GM19025 (cell line): ENCODE results near the gene RAD17.
"Not testable (repeated sequence)": the region's sequence is repeated elsewhere in the genome, so short reads cannot be mapped to it uniquely, and the experiment has no call there.

Experiments
- ATAC-seq: cut with Tn5 transposase; IDR thresholded peaks from one replicate; pipeline ENCODE4 v1.9.1; 2021; ENCODE audit warnings: mild to moderate bottlenecking, low read depth, moderate library complexity; ENCODE audit not compliant: unreplicated experiment

Gene RAD17, protein sequence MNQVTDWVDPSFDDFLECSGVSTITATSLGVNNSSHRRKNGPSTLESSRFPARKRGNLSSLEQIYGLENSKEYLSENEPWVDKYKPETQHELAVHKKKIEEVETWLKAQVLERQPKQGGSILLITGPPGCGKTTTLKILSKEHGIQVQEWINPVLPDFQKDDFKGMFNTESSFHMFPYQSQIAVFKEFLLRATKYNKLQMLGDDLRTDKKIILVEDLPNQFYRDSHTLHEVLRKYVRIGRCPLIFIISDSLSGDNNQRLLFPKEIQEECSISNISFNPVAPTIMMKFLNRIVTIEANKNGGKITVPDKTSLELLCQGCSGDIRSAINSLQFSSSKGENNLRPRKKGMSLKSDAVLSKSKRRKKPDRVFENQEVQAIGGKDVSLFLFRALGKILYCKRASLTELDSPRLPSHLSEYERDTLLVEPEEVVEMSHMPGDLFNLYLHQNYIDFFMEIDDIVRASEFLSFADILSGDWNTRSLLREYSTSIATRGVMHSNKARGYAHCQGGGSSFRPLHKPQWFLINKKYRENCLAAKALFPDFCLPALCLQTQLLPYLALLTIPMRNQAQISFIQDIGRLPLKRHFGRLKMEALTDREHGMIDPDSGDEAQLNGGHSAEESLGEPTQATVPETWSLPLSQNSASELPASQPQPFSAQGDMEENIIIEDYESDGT

DNA sequence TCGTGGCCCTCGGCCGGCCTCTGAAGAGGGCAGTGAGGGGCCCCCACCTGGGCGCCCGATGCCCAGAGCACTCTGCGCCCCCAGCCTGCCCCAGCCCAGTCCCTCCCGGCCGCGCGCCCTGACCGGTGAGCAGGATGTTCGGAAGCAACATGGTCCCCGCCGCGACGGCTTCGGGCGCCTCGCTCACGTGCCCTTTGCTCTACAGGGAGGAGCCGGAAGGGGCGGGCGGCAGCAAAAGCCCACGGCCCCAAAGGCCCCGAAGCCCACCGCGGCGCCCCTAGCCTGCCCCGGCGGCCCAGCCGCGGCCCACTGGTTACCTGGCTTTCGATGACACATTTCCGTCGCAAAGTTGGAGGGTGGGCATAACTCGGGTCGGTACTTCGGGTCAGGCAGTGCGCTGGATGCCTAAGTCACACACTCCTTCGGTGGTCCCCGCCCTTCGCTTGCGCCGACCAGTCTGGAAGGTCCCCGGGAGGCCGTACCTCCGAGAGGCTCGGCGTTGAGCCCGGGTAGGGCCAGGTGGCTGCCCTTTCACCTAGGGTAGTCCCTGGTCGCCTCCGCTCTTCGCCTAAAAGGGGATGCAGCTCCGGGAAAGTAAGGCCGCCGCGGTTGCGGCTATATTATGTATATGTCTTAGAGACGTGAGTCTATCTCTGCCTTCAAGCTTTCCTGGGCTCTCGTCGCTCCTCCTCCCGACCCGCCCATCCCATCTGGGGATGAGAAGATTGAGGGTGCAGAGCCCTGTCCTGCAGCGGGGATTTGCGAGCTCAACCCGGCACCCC is at the start of gene RAD17, which contains the start of the genes AK6 and TAF9:
RAD17 (plus strand) TSS at position 479 of the 782 bp plus-strand sequence. CDS start 2,391 bp downstream, outside the sequence.
AK6 (minus strand) TSS at position 181 of the 782 bp plus-strand sequence; CDS start at position 151, 30 bp downstream.
TAF9 (minus strand) TSS at position 181 of the 782 bp plus-strand sequence. CDS start 3,783 bp downstream, outside the sequence.
- ATAC-seq, result peak; percentile 90

DNA sequence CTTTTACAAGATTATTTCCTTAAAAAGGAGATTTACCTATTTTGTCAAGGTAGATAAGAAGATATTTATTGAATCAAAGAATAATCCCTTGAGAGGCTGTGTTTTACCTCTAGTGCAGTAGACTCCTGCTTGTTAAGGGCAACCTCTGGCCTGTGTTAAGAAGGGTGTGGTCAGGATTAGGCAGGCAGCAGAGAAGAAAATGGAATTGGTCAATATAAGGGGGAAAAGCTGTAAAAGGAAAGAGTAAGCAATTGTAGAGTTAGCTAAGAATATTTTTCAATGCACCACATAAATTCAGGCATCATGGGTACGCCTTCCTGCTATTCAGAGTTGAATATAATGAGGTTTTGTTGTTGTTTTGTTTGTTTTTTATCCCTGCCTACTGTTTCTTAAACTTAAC is 43.3 kb upstream of the RAD17 start:
- ATAC-seq, result no peak

DNA sequence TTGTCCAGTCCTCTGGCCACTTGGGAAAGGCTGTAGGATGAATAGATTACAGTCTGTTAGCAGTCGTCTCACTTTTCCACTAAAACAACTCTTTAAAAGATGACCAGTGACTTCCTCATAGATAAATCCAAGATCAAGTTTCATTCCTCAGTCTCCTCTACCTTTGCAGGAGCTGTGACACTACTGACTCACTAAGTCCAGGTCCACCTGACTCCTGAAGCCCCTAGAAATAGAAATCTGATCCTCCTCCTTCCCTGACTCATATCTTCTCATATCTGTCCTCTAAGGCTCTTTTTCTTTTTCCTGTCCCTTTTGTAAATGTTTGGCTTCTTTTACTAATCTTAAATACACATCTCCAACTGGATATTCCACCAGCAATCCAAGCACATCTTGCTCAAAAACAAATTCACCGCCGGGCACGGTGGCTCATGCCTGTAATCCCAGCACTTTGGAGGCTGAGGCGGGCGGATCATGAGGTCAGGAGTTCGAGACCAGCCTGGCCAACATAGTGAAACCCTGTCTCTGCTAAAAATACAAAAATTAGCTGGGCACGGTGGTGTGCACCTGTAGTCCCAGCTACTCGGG is 39.6 kb upstream of the RAD17 start:
- no peak for ATAC-seq

DNA sequence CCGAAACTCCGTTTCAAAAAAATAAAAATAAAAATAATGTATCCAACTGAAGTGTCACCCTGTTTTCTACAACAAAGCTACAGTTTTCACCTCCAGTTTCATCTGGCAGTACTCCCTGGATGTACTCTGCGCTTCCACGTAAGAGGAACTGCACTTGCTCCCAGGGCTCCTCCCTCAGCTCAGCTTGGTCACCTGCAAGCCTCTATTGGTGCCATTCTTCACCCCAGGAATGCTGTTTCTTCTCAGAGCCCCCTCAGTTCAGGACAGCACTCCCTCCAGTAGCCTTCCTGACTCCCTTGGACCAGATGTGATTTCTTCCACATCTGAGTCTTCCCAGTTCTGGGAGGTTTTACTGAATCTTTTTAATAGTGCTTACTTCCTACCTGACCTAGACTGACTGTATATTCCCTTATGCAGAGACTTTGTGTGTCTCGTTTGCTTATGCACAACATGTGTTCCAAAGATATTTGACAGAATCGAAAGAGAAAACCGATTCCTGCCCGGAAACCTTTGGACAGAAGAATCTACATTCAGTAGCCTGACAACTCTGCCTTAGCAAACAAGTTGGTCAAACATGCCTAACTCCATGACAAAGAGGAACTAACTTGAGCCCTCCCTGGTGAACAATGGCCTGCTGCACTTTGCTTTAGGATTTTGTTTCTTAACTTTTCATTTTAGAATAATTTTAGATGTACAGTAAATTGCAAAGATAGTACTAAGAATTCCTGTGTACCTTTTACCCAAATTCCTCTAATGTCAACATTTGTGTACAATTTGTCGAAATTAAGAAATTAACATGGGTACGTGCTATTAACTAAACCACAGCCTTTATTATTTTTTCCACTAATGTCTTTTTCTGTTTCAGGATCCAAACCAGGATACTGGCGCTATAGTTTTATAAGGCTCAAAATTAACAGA is 37.8 kb upstream of the RAD17 start:
- no peak for ATAC-seq

DNA sequence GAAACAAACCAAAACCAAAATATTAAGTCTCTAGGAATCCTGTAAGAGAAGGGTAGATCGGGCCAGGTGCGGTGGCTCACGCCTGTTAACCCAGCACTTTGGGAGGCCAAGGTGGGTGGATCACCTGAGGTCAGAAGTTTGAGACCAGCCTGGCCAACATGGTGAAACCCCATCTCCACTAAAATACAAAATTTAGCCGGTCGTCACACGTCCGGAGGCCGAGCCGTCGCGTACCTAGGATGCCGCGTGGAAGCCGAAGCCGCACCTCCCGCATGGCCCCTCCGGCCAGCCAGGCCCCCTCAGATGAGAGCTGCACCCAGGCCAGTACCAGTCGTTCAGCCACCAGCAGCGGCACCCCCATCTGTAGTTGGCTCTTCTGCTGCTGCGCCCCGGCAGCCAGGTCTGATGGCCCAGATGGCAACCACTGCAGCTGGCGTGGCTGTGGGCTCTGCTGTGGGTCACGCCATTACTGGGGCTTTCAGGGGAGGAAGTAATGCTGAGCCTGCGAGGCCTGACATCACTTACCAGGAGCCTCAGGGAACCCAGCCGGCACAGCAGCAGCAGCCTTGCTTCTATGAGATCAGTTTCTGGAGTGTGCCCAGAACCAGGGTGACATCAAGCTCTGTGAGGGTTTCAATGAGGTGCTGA is 35.8 kb upstream of the RAD17 start:
- not testable (repeated sequence) for ATAC-seq

DNA sequence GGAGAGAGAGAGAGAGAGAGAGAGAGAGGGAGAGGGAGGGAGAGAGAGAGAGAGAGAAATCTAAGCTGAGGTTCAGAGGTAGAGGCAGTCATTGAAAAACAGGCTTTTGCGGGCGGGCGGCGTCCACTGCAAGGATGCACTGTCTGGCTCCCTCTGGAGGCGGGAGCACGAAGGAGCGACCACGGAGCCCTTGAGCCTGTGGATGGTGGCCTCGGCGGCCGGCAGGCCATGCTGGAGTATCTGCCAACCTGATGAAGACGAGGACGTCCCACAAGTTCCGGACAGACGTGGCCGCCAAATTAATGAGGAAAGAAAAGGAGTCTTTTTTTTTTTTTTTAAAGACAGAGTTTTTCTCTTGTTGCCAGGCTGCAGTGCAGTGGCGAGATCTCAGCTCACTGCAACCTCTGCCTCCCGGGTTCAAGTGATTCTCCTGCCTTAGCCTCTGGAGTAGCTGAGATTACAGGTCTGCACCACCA is 34.8 kb upstream of the RAD17 start:
- ATAC-seq, result peak; percentile 67

DNA sequence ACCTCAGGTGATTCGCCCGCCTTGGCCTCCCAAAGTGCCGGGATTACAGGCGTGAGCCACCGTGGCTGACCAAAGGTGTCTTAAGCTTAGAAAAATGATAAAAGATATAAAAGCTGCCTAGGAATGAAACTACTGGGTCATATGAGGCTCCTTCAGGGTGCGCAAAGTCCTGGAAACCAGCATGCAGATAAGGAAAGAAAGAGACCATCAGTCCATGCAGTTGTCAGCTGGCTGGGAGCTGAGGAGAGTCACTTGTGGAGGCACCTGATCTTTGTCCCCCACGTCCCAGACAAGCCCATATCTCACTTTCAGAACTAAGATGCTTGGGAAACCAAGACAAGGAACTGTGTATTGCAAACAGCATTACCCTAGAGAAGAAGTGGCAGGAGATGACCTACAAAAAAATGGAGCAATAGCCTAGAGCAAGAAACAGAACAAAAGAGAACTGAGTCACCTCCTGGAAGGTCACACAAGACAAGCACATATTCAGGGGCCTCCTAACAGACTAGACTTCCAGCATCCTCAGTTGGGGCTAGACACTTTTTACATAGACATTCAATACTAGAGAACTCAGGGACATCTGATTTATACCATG is 34.2 kb upstream of the RAD17 start:
- no peak for ATAC-seq

DNA sequence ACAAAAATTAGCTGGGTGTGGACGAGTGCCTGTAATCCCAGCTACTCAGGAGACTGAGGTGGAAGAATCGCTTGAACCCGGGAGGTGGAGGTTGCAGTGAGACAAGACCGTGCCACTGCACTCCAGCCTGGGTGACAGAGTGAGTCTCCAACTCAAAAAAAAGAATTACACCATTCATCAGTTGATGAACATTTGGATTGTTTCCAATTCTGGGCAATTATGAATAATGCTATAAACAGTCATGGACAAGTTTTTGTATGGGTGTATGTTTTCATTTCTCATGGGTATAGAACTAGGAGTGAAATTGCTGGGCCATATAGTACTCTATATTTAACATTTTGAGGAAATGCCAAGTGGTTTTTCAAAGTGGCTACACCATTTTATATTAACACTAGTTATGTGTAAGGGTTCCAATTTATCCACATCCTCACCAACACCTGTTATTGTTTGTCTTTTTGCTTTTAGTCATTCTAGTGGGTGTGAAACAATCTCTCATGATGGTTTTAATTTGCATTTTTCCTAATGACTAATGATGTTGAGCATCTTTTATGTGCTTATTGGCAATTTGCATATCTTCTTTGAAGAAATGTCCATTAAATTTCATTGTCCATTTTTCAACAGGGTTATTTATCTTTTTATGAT is 28.0 kb upstream of the RAD17 start:
- ATAC-seq, result no peak

DNA sequence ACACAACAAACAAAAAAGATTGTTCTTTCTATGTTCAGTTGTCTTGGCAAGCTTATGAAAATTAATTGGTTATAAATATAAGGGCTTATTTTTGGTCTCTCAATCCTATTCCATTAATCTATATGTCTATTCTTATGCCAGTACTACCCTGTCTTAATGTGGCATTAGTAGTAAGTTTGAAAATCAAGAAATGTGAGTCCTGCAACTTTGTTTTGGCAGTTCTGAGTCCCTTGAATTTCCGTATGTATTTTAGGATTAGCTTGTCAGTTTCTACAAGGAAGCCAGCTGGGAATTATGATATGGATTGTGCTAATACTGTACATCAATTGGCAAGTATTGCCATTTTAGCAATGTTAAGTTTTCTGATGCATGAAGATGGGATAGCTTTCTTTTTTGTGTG is 26.5 kb upstream of the RAD17 start:
- no peak for ATAC-seq

DNA sequence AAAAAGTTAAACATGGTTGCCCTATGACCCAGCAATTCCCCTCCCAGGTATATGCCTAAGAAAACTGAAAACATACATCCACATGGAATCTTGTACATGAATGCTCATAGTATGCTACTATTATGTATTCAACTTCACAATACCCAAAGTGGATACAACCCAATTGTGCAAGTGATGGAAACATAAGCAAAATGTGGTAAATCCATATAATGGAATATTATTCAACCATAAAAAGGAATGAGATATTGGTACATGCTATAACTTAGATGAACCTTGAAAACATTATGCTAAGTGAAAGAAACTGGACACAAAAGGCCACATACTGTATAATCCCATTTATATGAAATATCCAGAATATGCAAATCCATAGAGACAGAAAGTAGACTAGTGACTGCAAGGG is 19.0 kb upstream of the RAD17 start:
- no peak for ATAC-seq

DNA sequence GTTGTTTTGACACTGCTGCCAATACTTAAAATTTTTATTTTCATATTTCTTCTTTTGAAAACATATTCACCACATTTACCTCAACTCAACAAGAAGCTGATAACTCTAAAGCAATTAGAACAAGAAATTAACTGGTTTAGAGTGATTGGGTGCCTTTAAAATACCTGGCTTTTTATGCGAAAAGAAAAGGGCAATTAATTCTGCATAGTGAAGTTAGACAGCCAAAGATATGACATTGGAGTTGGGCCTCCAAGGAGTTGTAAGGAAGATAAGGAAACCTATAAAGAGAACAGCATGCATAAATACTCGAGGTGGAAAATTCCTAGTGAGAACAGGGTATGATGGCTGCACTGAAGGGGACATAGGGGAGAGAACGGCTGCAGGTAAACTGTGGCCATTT is 9.9 kb upstream of the RAD17 start:
- ATAC-seq, result no peak

DNA sequence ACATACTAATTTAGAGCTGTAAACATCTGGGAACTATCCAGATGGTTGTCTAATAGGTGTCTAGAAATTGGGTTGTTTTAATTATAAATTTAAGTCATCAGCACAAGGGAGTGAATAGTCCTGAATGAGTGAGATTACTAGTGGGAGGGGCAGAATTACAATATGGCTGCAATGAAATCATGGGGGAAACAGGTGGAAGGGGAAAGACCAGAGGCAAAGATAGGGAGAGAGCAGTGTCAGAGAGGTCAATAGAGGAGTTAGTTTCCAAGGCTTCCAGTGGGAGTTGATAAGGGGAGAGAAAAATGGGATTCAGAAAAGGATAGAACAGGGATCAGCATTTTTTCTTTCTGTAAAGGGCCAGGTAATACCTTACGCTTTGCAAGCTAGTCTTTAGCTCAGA is 9.2 kb upstream of the RAD17 start:
- ATAC-seq, result no peak

DNA sequence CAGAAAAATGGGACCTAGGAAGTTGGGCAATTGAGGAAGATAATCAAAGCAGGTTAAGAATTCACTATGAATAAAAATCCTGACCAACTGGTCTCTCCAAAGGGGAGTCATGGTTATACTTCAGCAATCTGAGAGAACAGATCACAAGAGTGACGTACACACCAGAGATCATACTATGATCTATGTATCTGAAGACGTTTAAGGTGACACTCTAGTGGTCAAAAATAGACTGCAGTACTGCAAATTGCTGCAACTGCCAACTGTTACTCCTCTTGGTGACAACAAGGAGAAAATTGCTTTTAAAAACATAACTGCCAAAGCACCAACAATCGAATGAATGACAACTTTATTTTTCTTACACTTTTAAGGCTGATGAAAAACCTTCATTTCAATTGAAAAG is 5.2 kb upstream of the RAD17 start:
- no peak for ATAC-seq

DNA sequence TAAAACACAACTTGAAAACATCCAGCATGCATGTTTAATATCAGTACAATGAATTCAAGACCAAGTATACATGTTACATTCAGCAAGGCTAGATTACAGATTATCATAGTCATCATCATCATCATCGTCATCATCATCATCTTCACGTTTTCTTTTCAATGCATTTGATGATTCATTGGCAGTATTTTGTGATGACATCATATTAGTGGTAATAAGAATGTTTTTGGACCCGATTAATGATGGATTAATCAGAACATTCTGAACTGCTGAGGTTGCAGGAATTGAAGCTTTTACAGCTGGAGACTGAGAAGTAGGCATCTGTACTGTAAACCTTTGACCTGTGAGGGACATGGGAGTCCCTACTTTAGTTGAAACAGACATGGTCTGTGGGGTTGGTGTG is 4.8 kb upstream of the RAD17 start:
- no peak for ATAC-seq

DNA sequence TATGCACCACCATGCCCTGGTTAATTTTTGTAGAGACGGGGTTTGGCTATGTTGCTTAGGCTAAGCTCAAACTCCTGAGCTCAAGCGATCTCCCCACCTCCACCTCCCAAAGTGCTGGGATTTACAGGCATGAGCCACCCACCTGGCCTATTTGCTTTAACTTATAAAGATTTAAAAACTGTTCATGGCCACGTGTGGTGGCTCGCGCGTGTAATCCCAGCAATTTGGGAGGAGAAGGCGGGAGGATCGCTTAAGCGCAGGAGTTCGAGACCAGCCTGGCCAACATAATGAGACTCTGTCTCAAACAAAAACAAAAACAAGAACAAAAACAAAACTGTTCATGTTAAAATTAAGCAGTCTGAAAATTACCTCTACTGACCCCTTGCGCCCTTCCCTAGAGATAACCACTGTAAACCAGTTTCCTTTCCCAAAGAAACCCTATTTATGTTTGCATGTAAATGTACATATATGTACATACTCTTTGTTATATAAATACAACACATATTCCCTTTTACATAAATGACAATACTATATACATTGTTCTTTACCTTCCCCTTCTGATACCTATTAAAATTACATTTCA is 1.8 kb upstream of the RAD17 start:
- no peak for ATAC-seq

DNA sequence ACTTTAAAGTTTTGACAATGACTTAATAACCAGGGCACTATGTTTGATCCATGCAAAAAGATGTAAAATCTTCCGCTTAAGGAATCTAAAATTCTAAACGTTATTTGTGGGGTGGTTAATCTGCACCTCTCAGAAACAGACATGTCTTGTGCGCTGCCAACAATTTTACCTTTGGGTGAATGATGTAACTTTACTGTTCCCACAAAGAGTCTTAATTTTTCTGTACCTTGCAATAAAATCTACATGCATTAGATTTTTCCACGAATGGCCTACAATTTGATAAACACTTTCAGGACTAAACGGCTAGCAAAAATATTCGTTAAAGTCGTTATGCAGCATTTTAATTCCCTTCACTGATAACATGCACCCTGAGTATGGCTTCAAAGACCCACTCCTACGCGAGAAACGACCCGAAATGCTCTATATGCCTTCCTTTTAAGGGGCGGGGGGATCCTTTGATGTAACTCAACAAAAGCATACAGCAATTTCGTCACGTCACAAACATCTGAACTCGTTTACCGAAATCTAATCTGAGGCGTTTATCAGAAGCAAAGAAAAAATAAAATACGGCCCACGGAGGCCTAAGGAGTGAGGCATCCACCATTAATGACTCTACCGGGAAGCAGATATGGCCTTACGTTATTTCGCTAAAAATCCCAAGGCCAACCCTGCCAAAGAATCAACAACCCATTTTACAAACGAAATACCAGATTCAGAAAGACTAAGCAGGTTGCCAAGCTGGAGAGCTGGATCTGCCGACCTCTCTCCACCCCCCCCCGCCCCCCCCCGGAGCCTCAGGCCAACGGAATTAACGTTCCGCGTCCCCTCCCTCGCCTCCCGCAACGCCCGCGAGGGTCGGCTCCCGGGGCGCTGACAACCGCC is 919 bp upstream of the RAD17 start:
- peak; percentile 22 for ATAC-seq

DNA sequence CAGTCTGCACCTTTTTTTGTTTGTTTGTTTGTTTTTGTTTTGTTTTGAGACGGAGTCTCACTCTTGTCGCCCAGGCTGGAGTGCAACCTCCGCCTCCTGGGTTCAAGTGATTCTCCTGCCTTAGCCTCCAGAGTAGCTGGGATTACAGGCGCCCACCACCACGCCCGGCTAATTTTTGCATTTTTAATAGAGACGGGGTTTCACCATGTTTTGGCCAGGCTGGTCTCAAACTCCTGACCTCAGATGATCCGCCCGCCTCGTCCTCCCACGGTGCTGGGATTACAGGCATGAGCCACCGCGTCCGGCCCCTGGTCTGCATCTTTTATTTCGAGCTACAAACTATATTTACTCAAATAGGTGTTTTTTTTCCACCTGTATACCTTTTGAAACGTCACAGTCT is 717 bp downstream of the RAD17 start:
- ATAC-seq, result not testable (repeated sequence)
